GM21576 (cell line): ENCODE data around the gene PZP.
"Not testable (repeated sequence)": the region's sequence is repeated elsewhere in the genome, so short reads cannot be mapped to it uniquely, and the experiment has no call there.

ENCODE experiments used
- ATAC-seq: cut with Tn5 transposase; IDR thresholded peaks from one replicate; pipeline ENCODE4 v1.9.1; 2021; ENCODE audit warnings: mild to moderate bottlenecking, moderate library complexity; ENCODE audit not compliant: unreplicated experiment

PZP gene

DNA sequence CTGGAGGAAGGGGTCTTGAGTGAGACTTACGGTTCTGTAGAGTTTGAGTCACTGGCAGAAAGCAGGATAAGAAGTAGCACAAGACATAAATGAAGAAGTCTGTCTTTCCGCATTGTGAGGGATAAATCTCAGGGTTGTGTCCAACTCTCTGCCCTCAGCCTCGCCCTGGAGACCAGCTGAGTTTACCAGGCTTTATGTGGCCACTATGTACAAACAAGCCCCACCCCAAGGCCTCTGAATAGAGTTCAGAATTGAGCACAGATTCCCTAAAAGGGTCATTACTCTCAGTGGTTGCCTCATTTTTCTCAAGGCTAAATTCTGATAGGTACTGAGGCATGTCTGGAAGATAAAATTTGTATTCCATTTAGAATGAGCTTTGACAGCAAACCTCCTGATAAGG, at the start of gene PZP:
PZP (minus strand) TSS at position 167 of the 400 bp plus-strand sequence; CDS start at position 113, 54 bp downstream.
- ATAC-seq = no peak

DNA sequence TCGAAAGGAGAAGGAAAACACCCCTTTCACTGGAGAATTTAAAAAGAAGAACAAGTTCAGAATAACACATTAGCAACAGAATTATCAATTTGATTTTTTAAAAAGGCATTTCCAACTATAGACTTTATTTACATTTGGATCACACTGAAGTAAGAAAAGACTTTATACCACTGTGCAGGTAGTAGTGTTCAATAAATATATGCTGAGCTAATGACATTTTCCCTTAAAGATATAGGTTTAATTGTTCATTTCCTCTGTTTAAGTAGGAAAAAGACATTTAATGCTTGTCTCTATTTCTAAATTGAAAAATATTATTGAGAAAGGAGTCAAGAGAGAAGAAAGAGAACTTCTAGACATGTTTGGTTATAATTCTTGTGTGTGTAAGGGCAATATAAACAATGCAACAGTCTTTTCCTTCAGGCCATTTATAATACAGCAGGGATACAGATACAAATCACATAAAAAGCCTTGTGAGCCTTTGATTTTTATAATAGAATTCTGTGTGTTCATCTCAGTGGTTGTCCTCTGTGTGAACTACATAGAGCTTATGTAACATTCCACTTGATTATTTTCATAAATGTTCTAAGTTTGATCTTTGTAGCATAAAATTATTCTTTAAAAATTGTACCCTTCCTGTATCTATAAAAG, 48.7 kb upstream of the PZP start:
- no peak for ATAC-seq

DNA sequence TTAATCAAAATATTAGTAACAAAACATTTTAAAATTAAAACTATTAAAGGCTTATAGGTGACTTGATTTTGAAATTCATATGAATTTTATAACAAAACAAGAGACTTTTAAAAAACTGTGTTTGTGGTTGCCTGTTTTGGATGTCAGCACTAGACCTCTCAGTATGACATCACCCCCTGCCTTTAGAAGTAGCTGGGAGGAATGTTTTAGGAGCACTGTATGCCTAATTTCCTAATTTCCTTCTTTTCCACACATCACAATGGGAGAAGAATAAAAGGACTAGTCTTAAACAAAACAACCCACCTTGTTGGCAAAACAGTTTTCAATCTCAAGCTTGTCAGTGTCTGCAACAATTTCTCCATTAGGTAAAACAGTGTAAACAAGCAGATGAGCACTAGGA, 48.1 kb upstream of the PZP start:
- ATAC-seq = no peak

DNA sequence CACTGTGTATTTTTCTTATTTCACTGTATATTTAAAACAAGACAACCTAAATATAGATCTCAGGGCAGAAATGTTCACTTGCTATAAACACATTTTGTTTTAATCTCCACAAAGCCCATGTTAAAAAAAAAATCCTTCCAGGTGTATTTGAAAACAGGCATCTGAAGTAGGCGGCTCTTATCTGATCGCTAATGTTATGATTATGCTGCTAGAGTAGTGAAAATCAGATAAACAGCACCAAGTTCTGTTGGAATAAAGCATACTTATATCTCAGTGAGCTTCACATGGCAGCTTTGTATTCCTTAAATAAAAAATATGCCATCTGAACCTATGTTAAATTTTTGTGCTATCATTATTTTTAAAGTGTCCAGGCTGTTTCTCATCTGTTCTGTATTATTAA, 47.6 kb upstream of the PZP start:
- no peak for ATAC-seq

DNA sequence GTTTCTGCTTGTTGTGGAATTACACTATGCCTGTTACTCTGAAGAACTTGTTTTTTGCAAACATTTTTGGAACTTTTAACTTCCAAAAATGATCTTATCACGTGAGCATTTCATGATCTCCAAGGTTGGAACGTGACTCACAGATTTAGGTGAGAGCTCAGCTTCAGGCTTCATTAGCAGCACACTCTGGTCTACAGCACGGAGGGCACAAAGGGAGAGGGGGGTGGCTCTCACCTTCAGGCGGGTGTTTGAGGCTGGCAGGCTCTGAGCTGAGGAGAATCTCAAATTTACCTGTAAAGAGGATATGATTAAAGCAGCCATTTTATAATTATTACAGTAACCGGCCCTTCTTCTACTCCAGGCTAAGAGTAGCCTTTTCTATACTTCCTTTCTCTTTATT, 45.3 kb upstream of the PZP start:
- no peak for ATAC-seq

DNA sequence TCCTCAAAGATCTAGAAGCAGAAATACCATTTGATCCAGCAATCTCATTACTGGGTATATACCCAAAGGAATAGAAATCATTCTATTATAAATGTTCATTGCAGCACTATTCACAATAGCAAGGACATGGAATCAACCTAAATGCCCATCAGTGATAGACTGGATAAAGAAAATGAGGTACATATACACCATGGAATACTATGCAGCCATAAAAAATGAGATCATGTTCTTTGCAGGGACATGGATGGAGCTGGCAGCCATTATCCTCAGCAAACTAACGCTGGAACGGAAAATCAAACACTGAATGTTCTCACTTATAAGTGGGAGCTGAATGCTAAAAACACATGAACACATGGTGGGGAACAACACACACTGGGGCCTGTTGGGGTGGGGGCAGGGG, 44.6 kb upstream of the PZP start:
- ATAC-seq = not testable (repeated sequence)

DNA sequence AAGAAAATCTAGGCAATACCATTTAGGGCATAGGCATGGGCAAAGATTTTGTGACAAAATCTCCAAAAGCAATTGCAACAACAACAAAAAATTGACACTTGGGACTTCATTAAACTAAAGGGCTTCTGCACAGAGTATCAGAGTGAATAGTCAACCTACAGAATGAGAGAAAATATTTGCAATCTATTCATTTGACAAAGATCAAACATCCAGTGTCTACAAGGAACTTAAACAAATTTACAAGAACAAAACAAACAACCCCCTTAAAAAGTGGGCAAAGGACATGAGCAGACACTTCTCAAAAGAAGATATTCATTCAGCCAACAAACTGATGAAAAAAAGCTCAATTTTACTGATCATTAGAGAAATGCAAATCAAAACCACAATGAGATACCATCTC, 44.1 kb upstream of the PZP start:
- no peak for ATAC-seq

DNA sequence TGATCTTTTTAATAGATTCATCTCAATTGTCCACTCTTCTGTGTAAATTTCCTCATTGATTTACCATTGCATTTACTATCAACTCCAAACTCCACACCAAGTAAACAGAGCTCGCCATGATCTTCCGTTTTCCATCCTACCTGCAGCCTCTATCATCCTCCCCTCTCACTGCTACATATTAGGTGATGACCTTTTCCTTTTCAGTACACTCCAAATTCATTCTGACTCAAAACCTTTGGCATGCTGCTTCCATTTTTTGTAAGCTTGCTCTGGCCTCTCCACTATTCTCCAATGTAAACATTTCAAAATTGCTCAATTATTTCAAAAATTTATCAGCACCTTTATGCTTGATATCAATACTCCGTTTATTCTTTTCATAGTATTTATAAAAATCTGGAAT, 40.2 kb upstream of the PZP start:
- no peak for ATAC-seq

DNA sequence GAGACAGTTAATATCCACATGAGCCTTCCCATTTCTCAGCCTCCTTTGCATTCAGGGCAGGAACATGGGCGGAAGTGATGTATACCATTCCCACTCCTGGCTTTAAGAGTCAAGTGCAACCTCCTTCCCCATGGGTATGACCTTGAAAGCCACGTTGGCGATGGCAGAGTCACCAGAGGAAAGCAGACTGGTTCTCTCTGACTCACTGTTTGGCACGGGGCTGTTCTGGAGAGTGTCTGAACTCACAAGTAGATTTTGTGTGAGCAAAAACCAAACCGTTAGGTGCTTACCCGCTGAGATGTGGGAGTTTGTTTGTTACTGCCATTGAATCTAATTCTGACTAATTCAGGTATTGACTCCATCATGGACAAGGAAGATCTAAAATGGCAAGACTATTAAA, 36.7 kb upstream of the PZP start:
- no peak for ATAC-seq

DNA sequence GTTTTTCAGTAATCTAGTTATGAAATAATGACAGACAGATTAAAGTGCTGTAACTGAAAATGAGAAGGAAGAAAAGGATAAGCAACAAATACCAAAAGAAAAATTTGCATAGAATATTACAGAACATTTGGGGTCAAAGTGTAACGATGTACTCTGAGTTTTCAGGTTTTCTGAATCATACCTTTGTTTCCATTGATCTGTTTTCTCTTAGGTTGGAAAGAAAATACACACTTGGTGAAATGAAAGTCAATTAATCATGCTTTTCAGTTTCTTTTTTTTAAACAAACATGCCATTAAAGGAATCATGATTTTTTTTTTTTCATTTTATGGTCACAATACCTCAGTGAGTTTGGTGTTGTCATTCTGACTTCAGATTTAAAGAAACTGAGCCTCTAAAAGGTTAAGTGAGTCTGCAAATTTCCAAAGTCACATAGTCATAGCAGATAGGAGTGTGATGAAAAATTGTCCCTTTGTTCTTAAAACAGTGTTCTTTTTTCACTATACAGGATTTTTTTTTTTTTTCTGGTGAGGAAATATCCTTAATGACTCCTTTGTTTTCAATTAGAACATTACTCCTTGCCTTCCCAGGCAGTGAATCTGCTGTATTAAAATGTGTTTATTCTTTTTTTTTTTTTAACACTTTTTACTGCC, 35.9 kb upstream of the PZP start:
- ATAC-seq = no peak

DNA sequence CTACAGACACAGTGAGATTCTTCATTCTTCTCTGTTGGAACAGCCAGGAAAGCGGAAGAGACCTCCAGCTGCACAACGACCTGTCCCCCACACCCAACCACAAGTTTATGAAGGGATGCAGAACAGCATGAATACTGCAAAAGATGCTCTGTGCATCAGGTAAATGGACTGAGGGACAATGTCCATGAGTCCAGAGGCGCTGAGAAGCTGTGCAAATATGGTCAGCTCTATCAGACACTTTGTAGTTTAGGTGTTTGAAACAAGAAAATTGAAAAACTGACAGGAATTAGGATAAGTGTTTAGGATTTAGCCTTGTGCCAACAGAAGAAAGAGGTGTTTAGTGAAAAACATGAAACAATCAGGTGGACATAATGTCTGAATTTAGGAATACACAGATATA, 33.1 kb upstream of the PZP start:
- ATAC-seq = no peak

DNA sequence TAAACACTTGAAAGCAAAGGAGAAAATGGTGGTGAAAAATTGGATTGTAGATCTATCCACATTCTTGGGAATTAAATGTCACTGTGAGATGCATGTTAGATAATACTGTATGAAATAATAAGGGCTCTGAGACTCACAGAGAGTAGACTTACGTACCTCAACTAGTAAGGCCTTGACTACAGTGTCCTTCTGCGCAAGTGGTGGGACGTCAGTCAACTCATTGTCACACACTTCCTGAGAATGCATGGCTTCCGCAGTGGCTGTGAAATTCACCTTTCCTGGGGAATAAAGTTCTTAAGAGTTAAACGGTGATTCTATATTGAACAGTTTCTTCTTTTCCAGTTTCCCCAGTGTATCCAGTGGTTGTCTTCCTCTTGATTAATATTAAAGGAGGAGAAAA, 32.6 kb upstream of the PZP start:
- ATAC-seq = no peak

DNA sequence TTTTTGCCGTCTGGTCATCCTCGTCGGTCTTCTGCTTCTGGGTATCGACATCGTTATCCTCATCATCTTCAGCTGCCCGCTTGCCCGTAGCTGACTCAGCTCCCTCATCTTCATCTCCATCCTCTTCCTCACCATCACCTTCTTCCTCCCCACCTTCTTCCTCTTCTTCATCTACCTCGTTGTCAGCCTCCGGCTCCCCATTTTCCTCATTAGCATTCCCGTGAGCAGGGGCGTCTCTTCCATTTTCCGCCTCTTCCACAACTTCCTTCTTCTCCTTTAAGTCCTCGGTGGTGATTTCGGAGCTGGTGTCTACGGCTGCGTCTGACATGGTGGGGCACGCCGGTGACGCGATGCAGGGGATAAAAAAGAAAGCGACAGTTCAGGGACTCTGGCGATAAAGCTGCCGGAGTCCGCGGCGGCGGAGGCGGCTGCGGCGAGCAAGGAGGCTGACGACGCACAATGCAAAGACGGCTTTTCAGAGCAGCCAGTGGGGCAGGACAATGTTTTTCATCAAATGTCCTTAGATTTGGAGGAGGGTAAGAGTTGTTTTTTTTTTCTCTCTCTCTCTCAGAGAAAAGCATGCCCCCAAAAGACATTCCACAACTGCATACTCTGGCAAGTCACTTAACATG, 31.9 kb upstream of the PZP start:
- ATAC-seq = not testable (repeated sequence)

DNA sequence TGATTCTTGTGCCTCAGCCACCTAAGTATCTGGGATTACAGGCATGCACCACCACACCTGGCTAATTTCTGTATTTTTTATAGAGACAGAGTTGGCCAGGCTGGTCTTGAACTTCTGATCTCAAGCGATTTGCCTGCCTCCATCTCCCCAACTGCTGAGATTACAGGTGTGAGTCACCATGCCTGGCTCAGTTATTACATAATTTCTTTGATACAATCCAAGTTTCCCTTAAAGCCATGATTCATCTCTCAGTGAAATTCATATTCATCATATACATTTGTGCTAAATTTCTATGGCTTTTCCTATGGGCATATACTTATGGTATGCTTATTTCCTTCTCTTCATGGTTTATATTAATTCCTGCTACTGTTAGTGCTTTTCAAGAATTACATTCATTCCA, 29.1 kb upstream of the PZP start:
- no peak for ATAC-seq

DNA sequence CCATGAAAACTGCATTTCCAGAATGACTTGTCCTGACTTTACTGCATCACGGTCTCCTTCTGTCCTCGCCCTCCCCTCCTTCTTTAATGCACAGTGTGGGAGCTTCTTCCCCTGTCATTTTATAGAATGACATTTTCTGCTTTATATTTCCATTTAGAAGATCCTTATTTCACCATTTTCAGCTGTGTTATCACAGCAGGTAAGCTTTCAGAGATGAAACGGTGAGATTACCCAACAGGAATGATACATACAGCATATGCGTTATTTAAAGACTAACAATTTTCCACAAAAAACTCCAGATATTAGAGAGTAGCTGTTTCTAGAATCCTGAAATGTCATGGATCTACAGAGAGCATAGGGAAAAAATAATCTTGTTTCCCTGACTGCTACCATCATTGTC, 27.3 kb upstream of the PZP start:
- no peak for ATAC-seq

DNA sequence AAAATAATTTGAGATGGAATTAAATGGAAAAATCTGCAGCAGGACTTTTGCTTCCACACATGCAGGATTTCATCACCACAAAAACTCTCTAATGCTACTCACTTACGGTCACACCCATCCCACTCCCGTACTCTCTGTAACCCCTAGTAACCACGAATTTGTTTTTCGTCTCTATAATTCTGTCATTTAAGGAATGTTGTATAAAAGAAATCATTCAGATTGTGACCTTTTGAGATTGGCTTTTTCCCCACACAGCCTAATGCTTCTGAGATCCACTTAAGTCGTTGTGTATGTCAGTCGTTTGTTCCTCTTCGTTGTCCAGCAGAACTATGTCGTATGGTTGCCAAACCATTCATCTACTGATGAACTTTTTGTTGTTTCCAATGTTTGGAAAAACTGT, 19.8 kb upstream of the PZP start:
- ATAC-seq = no peak

DNA sequence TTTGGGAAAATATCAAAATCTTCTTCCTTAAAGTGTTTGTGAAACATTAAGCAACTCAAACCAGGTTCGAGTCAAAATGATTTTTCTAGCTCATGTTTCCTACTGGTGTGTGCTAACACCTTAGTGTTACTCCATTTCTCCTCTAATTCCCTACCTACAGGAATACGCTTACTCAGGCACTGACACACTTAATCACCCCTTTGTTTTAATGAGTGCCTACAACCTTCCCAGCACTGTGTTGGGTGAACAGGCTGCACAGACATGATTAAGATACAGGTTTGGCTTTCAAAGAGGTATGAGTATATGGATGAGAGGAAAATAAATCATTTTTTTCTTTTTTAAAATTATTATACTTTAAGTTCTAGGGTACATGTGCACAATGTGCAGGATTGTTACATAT, 15.6 kb upstream of the PZP start:
- no peak for ATAC-seq

DNA sequence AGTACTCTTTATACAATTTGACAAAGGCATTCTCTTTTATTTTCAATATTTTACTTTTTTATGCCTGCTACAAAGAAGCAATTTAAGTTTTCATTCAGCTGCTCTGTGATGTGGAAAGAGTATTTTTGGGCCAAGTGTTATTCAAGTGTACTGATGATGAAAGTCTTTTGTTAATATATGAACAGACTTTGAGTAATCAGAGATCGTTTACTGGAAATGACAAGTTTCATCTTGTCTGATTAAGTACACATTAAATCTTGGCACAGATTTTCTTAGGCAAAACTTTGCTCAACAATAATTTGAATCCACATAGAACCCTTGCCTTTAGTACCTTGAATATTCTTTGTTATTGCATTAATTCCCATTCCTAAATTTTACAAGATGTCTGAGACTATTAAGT, 13.3 kb upstream of the PZP start:
- ATAC-seq = no peak

DNA sequence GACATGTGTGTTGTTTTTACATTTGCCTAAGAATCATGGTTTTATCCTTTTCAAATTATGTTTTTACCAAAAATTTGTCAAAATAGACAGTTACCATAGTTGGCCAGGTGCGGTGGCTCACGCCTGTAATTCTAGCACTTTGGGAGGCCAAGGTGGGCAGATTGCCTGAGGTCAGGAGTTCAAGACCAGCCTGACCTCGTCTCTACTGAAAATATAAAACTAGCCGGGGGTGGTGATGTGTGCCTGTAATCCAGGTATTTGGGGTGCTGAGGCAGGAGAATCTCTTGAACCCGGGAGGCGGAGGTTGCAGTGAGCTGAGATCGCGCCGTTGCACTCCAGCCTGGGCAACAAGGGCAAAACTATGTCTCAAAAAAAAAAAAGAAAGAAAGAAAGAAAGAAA, 12.8 kb upstream of the PZP start:
- not testable (repeated sequence) for ATAC-seq

DNA sequence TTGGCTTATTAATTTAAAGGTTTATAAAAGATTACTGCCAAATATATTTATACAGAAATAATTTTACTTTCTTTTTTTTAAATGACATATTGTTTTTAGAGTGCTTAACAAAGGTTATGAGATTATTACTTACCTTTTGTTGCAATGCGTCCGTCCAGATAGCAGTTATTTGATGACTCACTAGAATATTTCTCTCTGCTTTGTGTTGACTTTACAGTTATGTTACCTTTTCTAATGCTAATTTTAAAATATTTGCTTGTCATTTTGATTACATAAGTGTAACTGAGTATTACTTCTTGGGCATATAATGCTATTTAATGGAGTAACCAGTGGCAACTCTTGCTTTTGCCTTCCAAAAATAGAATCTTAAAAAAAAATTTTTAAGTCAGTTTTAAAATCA, 6.3 kb upstream of the PZP start:
- ATAC-seq = no peak

DNA sequence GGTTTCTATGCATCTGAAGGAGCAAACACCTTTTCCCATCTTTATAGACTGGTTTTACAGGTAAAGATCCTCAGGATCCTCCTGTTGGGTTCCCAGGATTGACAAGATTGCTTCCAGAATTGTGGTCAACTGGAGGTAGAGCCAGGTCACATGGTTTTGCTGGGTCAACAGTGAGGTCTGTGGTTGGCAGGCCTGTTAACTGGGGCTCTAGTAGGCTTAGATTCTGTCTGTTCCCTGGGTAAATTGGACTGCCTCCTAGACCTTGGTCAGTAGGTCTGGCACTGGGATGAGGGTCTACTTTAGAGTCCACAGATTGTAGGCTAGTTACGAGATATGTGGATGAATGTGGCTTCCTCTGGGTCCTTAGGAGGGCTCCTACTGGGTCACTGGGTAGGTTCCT, 3.5 kb upstream of the PZP start:
- no peak for ATAC-seq

DNA sequence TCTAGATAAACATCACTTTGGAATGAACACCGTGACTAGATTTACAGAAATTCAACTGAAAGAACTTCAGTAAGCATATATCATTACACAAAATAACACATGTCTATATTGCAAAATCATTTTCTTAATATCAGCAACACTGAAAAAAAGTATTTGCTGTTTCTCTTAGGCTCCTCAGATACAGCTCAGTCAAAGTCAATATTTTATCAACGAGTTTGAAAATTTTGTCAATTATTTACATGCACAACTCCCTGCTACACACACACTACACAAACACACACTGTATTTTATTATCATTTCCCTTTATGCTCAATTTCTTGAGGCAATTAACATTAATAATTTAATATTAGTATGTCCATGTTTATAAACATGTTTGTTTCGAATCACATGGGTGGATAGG, 3.8 kb downstream of the PZP start:
- ATAC-seq = no peak

DNA sequence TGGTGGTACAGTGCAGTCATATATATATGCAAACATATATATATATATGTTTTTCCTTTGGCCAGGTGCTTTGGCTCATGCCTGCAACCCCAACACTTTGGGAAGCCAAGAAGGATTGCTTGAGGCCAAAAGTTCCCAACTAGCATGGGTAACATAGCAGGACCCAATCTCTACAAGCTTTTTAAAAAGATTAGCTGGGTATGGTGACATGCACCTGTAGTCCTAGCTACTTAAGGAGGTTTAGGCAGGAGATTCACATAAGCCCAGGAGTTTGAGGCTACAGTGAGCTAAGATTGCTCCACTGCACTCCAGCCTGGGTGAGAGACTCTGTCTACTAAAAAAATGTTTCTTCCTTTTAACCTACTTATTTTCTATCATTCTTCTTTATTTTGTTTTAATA, 10.2 kb downstream of the PZP start:
- no peak for ATAC-seq
